SK-N-SH treated with all-trans-retinoic acid at 6 μM for 48 hours (cell line): ENCODE measurements around the gene GPC3.

Experiments
- ATAC-seq: fragments of 200-7000 bp; cut with Tn5 transposase; 3 replicates; pipeline ENCODE4 v1.9.1; 2020; ENCODE audit warnings: mild to moderate bottlenecking, moderate library complexity
- ARNTL ChIP-seq: fragments of 450-650 bp; formaldehyde crosslinking; IDR thresholded peaks from 2 replicates; pipeline ENCODE4 v1.5.0; 2020; ENCODE audit warnings: low read depth, mild to moderate bottlenecking, moderate library complexity, borderline replicate concordance
- BACH2 ChIP-seq: fragments of 250-450 bp; sonication (Bioruptor Pico); IDR thresholded peaks from 2 replicates; pipeline ENCODE4 v1.9.0; 2021; ENCODE audit warnings: mild to moderate bottlenecking, borderline replicate concordance
- CSDC2 ChIP-seq: fragments of 250-450 bp; sonication (Bioruptor Pico); IDR thresholded peaks from 2 replicates; pipeline ENCODE4 v1.5.0; 2020; ENCODE audit warnings: mild to moderate bottlenecking, moderate library complexity
- CSRNP3 ChIP-seq: fragments of 250-450 bp; sonication (Bioruptor Pico); IDR thresholded peaks from 2 replicates; pipeline ENCODE4 v1.5.1; 2021; ENCODE audit warnings: mild to moderate bottlenecking, moderate library complexity
- ESRRG ChIP-seq: fragments of 250-450 bp; sonication (Bioruptor Pico); IDR thresholded peaks from 2 replicates; pipeline ENCODE4 v1.6.1; 2021; ENCODE audit warnings: mild to moderate bottlenecking
- GLIS3 ChIP-seq: fragments of 250-450 bp; sonication (Bioruptor Pico); IDR thresholded peaks from 2 replicates; pipeline ENCODE4 v1.5.0; 2020; ENCODE audit warnings: mild to moderate bottlenecking, moderate library complexity
- ISL1 ChIP-seq: fragments of 250-450 bp; sonication (Bioruptor Pico); IDR thresholded peaks from 2 replicates; pipeline ENCODE4 v2.1.2; 2022; ENCODE audit warnings: mild to moderate bottlenecking, moderate library complexity
- OSR1 ChIP-seq: fragments of 250-450 bp; sonication (Bioruptor Pico); IDR thresholded peaks from 2 replicates; pipeline ENCODE4 v1.8.0; 2022; ENCODE audit warnings: moderate library complexity, mild to moderate bottlenecking, inconsistent platforms
- PATZ1 ChIP-seq: fragments of 250-450 bp; sonication (Bioruptor Pico); IDR thresholded peaks from 2 replicates; pipeline ENCODE4 v1.8.0; 2020; ENCODE audit warnings: mild to moderate bottlenecking, moderate library complexity, borderline replicate concordance
- PPARA ChIP-seq: fragments of 250-450 bp; sonication (Bioruptor Pico); IDR thresholded peaks from 2 replicates; pipeline ENCODE4 v1.5.0; 2020; ENCODE audit warnings: mild to moderate bottlenecking, borderline replicate concordance
- RARB ChIP-seq: fragments of 250-450 bp; sonication (Bioruptor Pico); IDR thresholded peaks from 2 replicates; pipeline ENCODE4 v1.8.0; 2021; ENCODE audit warnings: mild to moderate bottlenecking, moderate library complexity
- TCF4 ChIP-seq: fragments of 250-450 bp; sonication (Bioruptor Pico); IDR thresholded peaks from 2 replicates; pipeline ENCODE4 v1.8.0; 2021; ENCODE audit warnings: mild to moderate bottlenecking, moderate library complexity, borderline replicate concordance
- TOX ChIP-seq: fragments of 250-450 bp; sonication (Bioruptor Pico); IDR thresholded peaks from 2 replicates; pipeline ENCODE4 v1.8.0; 2021; ENCODE audit warnings: mild to moderate bottlenecking, moderate library complexity, borderline replicate concordance
- TSHZ2 ChIP-seq: fragments of 250-450 bp; sonication (Bioruptor Pico); IDR thresholded peaks from 2 replicates; pipeline ENCODE4 v1.5.0; 2020; ENCODE audit warnings: mild to moderate bottlenecking, moderate library complexity
- ZFP3 ChIP-seq: fragments of 250-450 bp; sonication (Bioruptor Pico); IDR thresholded peaks from 2 replicates; pipeline ENCODE4 v1.5.0; 2020; ENCODE audit warnings: mild to moderate bottlenecking, moderate library complexity
- ZFP30 ChIP-seq: fragments of 450-650 bp; formaldehyde crosslinking; IDR thresholded peaks from 2 replicates; pipeline ENCODE4 v1.5.0; 2022; ENCODE audit warnings: mild to moderate bottlenecking, moderate library complexity
- ZNF565 ChIP-seq: fragments of 450-650 bp; formaldehyde crosslinking; conservative IDR thresholded peaks from 2 replicates; pipeline ENCODE4 v1.5.0; 2020; ENCODE audit warnings: low read depth, mild to moderate bottlenecking, moderate library complexity
- ZNF70 ChIP-seq: fragments of 450-650 bp; formaldehyde crosslinking; IDR thresholded peaks from 2 replicates; pipeline ENCODE4 v1.5.0; 2020; ENCODE audit warnings: mild to moderate bottlenecking, moderate library complexity
- ZNF8 ChIP-seq: fragments of 450-650 bp; formaldehyde crosslinking; IDR thresholded peaks from 2 replicates; pipeline ENCODE4 v1.5.0; 2020; ENCODE audit warnings: mild to moderate bottlenecking, moderate library complexity

Gene GPC3

GRCh38 chrX:133742602-133743305 is 242.6 kb downstream of the GPC3 start:
- TF ChIP-seq ISL1 (CRISPR knock-in tag), result no peak
- TF ChIP-seq ZFP3 (CRISPR knock-in tag), result no peak
- no peak for TF ChIP-seq PPARA (CRISPR knock-in tag)
- no peak for TF ChIP-seq TOX (CRISPR knock-in tag)
- no peak for TF ChIP-seq ZNF565 (CRISPR knock-in tag)
- TF ChIP-seq ZFP30 (CRISPR knock-in tag), result no peak
- TF ChIP-seq CSRNP3 (CRISPR knock-in tag), result no peak
- no peak for TF ChIP-seq CSDC2 (CRISPR knock-in tag)
- no peak for TF ChIP-seq ARNTL (CRISPR knock-in tag)
- TF ChIP-seq GLIS3 (CRISPR knock-in tag), result no peak
- no peak for TF ChIP-seq ZNF70
- ATAC-seq, result no peak

- TF ChIP-seq CSRNP3 (CRISPR knock-in tag) (no peak), OSR1 (CRISPR knock-in tag) (no peak), ZFP30 (CRISPR knock-in tag) (no peak), TSHZ2 (CRISPR knock-in tag) (no peak), RARB (CRISPR knock-in tag) (no peak), ZFP3 (CRISPR knock-in tag) (no peak), ISL1 (CRISPR knock-in tag) (no peak), ARNTL (CRISPR knock-in tag) (no peak), BACH2 (no peak), ESRRG (no peak), PATZ1 (CRISPR knock-in tag) (no peak)
- ATAC-seq, result peak; percentile 65
These were observed 244.1 kb downstream of the GPC3 start for GRCh38 chrX:133741303-133741702.

- TF ChIP-seq PATZ1 (CRISPR knock-in tag) (no peak), ZNF8 (CRISPR knock-in tag) (no peak), OSR1 (CRISPR knock-in tag) (no peak), TCF4 (CRISPR knock-in tag) (no peak)
- no peak; the same call in 2 of the 3 replicates for ATAC-seq
These were observed 258.8 kb downstream of the GPC3 start for GRCh38 chrX:133726642-133727041.
